PC-3 (cell line): Measurements from ENCODE around the gene PTAFR.

Experiments used
- CTCF ChIP-seq: fragments of 300-600 bp; sonication (generic); conservative IDR thresholded peaks from 2 replicates; pipeline ENCODE4 v1.5.1; 2017; ENCODE audit warnings: antibody characterized with exemption, low read depth, mild to moderate bottlenecking, low read length
- EZH2 ChIP-seq: fragments of 300-600 bp; sonication (generic); IDR thresholded peaks from one replicate; pipeline ENCODE4 v1.6.1; 2017; ENCODE audit warnings: antibody characterized with exemption, mild to moderate bottlenecking, low read length; ENCODE audit not compliant: unreplicated experiment
- EZH2phosphoT487 ChIP-seq: fragments of 300-600 bp; sonication (generic); IDR thresholded peaks from 2 replicates; pipeline ENCODE4 v1.6.1; 2018; ENCODE audit warnings: mild to moderate bottlenecking, antibody characterized with exemption, low read length, borderline replicate concordance

GRCh38 chr1:28161751-28162150 is 14.7 kb downstream of the PTAFR start:
- TF ChIP-seq CTCF (no peak), EZH2 (no peak), EZH2phosphoT487 (no peak)
